Neural cell (in vitro differentiated cells): ENCODE data around the gene ABHD2. TPM values are rescaled to one million over a fixed set of nuclear protein-coding genes. Genes with fewer than 3 reads are reported as not detected.

Experiments used
- H2AFZ ChIP-seq: fragments of 200-600, 300-800 bp; sonication (generic), shearing (Covaris generic); 2 replicates; pipeline ENCODE4 v1.6.0; 2014; ENCODE audit warnings: low read depth, mild to moderate bottlenecking, antibody characterized with exemption, low read length, moderate library complexity
- H3F3A ChIP-seq: fragments of 200-600 bp; shearing (Covaris generic); 2 replicates; pipeline ENCODE4 v1.6.1; 2016; ENCODE audit warnings: mild to moderate bottlenecking, moderate library complexity, mixed read lengths, antibody characterized with exemption, low read length; ENCODE audit not compliant: insufficient read depth, poor library complexity, severe bottlenecking
- H3K27ac ChIP-seq: fragments of 200-600, 300-800 bp; sonication (generic), shearing (Covaris generic); 2 replicates; pipeline ENCODE4 v1.5.1; 2014; ENCODE audit warnings: mild to moderate bottlenecking, low read length, moderate library complexity
- H3K27me3 ChIP-seq: fragments of 300-800, 200-600 bp; sonication (generic), shearing (Covaris generic); 2 replicates; pipeline ENCODE4 v1.6.0; 2014; ENCODE audit warnings: mild to moderate bottlenecking, low read depth, low read length, moderate library complexity; ENCODE audit not compliant: insufficient read depth
- H3K36me3 ChIP-seq: fragments of 300-800, 200-600 bp; sonication (generic), shearing (Covaris generic); 2 replicates; pipeline ENCODE4 v1.5.1; 2014; ENCODE audit warnings: mild to moderate bottlenecking, antibody characterized with exemption, low read length, moderate library complexity; ENCODE audit not compliant: insufficient read depth
- H3K4me2 ChIP-seq: fragments of 300-800, 200-600 bp; sonication (generic), shearing (Covaris generic); 2 replicates; pipeline ENCODE4 v1.6.0; 2014; ENCODE audit warnings: mild to moderate bottlenecking, low read length
- H3K4me3 ChIP-seq: fragments of 300-800, 200-600 bp; sonication (generic), shearing (Covaris generic); 2 replicates; pipeline ENCODE4 v1.5.1; 2014; ENCODE audit warnings: mild to moderate bottlenecking, low read length, moderate library complexity
- H3K79me2 ChIP-seq: fragments of 200-600 bp; shearing (Covaris generic); replicated peaks from 2 replicates; pipeline ENCODE4 v1.6.0; 2014; ENCODE audit warnings: mild to moderate bottlenecking, low read length, moderate library complexity; ENCODE audit not compliant: insufficient read depth
- H3K9ac ChIP-seq: fragments of 300-800, 200-600 bp; sonication (generic), shearing (Covaris generic); 2 replicates; pipeline ENCODE4 v1.6.1; 2016; ENCODE audit warnings: mild to moderate bottlenecking, low read length, mixed read lengths
- H3K9me2 ChIP-seq: fragments of 200-600 bp; shearing (Covaris generic); 2 replicates; pipeline ENCODE4 v1.6.1; 2016; ENCODE audit warnings: mild to moderate bottlenecking, low read length, mixed read lengths; ENCODE audit not compliant: insufficient read depth
- H3K9me3 ChIP-seq: fragments of 200-600, 300-800 bp; sonication (generic), shearing (Covaris generic); 2 replicates; pipeline ENCODE4 v1.6.1; 2016; ENCODE audit warnings: mild to moderate bottlenecking, mixed run types, low read length, moderate library complexity, mixed read lengths
- H4K20me1 ChIP-seq: fragments of 200-600 bp; shearing (Covaris generic); 2 replicates; pipeline ENCODE4 v1.6.1; 2016; ENCODE audit warnings: mild to moderate bottlenecking, mixed run types; ENCODE audit not compliant: insufficient read depth
- EP300 ChIP-seq: fragments of 450-650 bp; conservative IDR thresholded peaks from 2 replicates; pipeline ENCODE4 v1.6.1; 2014; ENCODE audit warnings: antibody characterized with exemption, mild to moderate bottlenecking, moderate library complexity; ENCODE audit not compliant: poor library complexity, severe bottlenecking
- EZH2 ChIP-seq: fragments of 200-600, 300-800 bp; shearing (Covaris generic), sonication (generic); IDR thresholded peaks from 2 replicates; pipeline ENCODE4 v1.6.1; 2014; ENCODE audit warnings: antibody characterized with exemption, low read length, borderline replicate concordance, mild to moderate bottlenecking; ENCODE audit not compliant: insufficient read depth, poor library complexity, severe bottlenecking
- MXI1 ChIP-seq: fragments of 450-650 bp; conservative IDR thresholded peaks from 2 replicates; pipeline ENCODE4 v1.6.1; 2014; ENCODE audit warnings: antibody characterized with exemption, mild to moderate bottlenecking; ENCODE audit not compliant: poor library complexity, severe bottlenecking
- POLR2AphosphoS5 ChIP-seq: IDR thresholded peaks from 2 replicates; pipeline ENCODE4 v1.6.1; 2012
- RAD21 ChIP-seq: fragments of 450-650 bp; conservative IDR thresholded peaks from 2 replicates; pipeline ENCODE4 v1.6.1; 2014; ENCODE audit warnings: antibody characterized with exemption, mild to moderate bottlenecking, moderate library complexity
- SMC3 ChIP-seq: fragments of 450-650 bp; conservative IDR thresholded peaks from 2 replicates; pipeline ENCODE4 v1.6.1; 2014; ENCODE audit warnings: antibody characterized with exemption, mild to moderate bottlenecking, moderate library complexity; ENCODE audit not compliant: poor library complexity
- TAF1 ChIP-seq: IDR thresholded peaks from 2 replicates; pipeline ENCODE4 v1.6.1; 2012; ENCODE audit warnings: low read depth
- polyA plus RNA-seq: library from polyadenylated mRNA; depleted of rRNA; stranded (reverse); fragments of >200 nt; gene quantifications from 2 replicates; pipeline ENCODE4 v1.2.3, GENCODE V29; 2014
- TF ChIP-seq, protein P1 (sequence below): fragments of 450-650 bp; IDR thresholded peaks from 2 replicates; pipeline ENCODE4 v1.5.1; 2014; ENCODE audit warnings: antibody characterized with exemption, mild to moderate bottlenecking, moderate library complexity; ENCODE audit not compliant: poor library complexity, severe bottlenecking
- TF ChIP-seq, protein P2 (sequence below): IDR thresholded peaks from 2 replicates; pipeline ENCODE4 v1.6.1; 2012; ENCODE audit warnings: borderline replicate concordance

ABHD2 gene
- polyA plus RNA-seq, 1 donor from 2014 or later: 19.0 TPM

DNA sequence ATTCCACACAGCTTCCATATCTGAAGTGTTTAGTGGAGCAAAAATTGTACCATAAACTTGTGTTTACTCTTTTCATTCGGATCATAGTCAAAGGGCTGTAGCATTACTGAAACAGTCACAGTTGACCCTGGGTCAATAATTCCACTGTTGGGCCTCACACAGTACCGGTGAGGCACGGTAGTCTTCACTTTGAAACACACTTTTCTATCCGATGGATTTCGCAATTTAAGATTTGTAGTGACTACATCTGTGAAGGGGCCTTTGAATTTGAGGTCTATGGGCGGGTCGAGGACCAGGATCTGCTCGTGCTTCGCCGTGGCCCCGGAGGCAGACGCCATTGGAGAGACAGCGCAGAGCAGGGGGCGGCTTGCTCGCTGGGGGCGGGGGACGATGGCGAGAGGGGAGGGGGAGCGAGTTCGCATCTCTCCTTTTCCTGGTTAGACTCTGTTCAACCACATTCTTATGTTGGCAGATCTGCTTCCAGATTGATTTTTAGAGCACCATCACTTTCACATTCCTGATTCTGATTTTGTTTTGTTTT is 113.3 kb downstream of the ABHD2 start:
- H3K4me3 ChIP-seq: no peak overlapping the region
- H3F3A ChIP-seq: no peaks in the 10 kb centered on the region
- no peak overlapping the region for H3K4me2 ChIP-seq
- H3K27ac ChIP-seq: no peak overlapping the region
- no peaks in the 10 kb centered on the region for H3K9me3 ChIP-seq
- H3K9ac ChIP-seq: no peak overlapping the region
- H3K36me3 ChIP-seq: no peaks in the 10 kb centered on the region
- H4K20me1 ChIP-seq: no peaks in the 10 kb centered on the region
- H2AFZ ChIP-seq: no peak overlapping the region
- H3K27me3 ChIP-seq: no peaks in the 10 kb centered on the region
- no peaks in the 10 kb centered on the region for H3K79me2 ChIP-seq
- TF ChIP-seq MXI1: no peak
- no peak for TF ChIP-seq EP300
- TF ChIP-seq, protein P1, sequence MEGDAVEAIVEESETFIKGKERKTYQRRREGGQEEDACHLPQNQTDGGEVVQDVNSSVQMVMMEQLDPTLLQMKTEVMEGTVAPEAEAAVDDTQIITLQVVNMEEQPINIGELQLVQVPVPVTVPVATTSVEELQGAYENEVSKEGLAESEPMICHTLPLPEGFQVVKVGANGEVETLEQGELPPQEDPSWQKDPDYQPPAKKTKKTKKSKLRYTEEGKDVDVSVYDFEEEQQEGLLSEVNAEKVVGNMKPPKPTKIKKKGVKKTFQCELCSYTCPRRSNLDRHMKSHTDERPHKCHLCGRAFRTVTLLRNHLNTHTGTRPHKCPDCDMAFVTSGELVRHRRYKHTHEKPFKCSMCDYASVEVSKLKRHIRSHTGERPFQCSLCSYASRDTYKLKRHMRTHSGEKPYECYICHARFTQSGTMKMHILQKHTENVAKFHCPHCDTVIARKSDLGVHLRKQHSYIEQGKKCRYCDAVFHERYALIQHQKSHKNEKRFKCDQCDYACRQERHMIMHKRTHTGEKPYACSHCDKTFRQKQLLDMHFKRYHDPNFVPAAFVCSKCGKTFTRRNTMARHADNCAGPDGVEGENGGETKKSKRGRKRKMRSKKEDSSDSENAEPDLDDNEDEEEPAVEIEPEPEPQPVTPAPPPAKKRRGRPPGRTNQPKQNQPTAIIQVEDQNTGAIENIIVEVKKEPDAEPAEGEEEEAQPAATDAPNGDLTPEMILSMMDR: no peak
- TF ChIP-seq RAD21: no peak
- no peak for TF ChIP-seq TAF1
- TF ChIP-seq SMC3: no peak
- TF ChIP-seq POLR2AphosphoS5: no peak
- TF ChIP-seq, protein P2, sequence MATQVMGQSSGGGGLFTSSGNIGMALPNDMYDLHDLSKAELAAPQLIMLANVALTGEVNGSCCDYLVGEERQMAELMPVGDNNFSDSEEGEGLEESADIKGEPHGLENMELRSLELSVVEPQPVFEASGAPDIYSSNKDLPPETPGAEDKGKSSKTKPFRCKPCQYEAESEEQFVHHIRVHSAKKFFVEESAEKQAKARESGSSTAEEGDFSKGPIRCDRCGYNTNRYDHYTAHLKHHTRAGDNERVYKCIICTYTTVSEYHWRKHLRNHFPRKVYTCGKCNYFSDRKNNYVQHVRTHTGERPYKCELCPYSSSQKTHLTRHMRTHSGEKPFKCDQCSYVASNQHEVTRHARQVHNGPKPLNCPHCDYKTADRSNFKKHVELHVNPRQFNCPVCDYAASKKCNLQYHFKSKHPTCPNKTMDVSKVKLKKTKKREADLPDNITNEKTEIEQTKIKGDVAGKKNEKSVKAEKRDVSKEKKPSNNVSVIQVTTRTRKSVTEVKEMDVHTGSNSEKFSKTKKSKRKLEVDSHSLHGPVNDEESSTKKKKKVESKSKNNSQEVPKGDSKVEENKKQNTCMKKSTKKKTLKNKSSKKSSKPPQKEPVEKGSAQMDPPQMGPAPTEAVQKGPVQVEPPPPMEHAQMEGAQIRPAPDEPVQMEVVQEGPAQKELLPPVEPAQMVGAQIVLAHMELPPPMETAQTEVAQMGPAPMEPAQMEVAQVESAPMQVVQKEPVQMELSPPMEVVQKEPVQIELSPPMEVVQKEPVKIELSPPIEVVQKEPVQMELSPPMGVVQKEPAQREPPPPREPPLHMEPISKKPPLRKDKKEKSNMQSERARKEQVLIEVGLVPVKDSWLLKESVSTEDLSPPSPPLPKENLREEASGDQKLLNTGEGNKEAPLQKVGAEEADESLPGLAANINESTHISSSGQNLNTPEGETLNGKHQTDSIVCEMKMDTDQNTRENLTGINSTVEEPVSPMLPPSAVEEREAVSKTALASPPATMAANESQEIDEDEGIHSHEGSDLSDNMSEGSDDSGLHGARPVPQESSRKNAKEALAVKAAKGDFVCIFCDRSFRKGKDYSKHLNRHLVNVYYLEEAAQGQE: no peak
- TF ChIP-seq EZH2: no peak
- no peaks in the 10 kb centered on the region for H3K9me2 ChIP-seq

DNA sequence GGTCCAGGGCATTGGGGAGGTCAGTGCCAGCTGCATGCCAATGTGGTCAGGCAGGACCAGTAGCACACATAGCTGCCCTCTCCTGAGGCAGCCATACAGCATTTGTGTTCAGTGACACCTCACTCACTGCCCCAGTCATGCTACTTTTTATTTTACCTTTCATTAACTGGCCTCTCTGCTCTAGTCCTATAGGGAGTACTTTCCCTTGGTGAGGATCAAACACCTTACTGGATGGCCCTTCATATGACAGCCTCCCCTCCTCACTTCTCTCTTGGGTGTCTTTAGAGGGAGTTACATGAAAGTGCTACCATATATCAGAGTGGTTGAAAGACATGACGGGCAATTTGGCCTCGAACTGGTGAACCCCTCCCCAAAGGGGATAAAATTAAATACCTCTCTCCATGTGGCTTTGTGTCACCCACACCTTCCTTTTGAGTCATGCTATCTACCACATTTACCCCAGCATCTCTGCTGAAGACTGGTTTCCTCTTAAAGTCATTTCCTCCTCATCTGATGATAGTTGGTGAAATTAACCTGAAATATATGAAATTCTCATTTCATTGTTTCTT is 115.5 kb downstream of the ABHD2 start:
- Histone ChIP-seq H3K27me3 (no peaks in the 10 kb centered on the region), H3K9me2 (no peaks in the 10 kb centered on the region), H2AFZ (no peak overlapping the region), H3K9me3 (no peaks in the 10 kb centered on the region), H3K4me3 (no peak overlapping the region), H3K9ac (no peak overlapping the region), H3K27ac (no peak overlapping the region), H3K36me3 (no peaks in the 10 kb centered on the region), H3K4me2 (no peak overlapping the region), H3F3A (no peaks in the 10 kb centered on the region), H3K79me2 (no peaks in the 10 kb centered on the region), H4K20me1 (no peaks in the 10 kb centered on the region)
- TF ChIP-seq POLR2AphosphoS5 (no peak), EZH2 (no peak), MXI1 (no peak), SMC3 (no peak), EP300 (no peak), RAD21 (no peak), TAF1 (no peak)
- TF ChIP-seq, protein P1: no peak
- TF ChIP-seq, protein P2: no peak
